ENCODE results near the gene NSMCE4A.
"Not testable (repeated sequence)": the region's sequence is repeated elsewhere in the genome, so short reads cannot be mapped to it uniquely, and the experiment has no call there.

Gene NSMCE4A

DNA sequence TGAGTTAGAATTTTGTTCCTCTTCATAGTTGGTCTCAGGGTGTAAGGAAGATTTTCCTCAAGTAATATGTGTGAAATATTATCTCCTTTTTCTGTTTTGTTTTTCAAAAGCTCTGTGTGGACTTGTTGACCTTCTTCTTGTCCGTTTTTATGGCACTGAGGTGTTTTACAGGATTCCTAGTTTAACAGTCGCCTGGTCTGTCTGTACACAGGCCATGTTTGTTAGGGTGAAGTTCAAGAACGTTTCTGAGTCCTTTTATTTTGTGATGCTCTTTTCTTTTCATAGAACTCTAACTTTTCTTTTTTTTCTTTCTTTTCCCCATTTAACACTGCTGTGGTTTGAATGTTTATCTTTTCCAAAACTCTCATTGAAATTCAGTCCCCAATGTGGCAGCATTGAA lies 32.4 kb upstream of the NSMCE4A start:
- DNase-seq (ENCODE audit: low read depth), result no peak
- H3K4me3 ChIP-seq (ENCODE audit: low read length), result no peak overlapping the region
- TF ChIP-seq, protein P1, sequence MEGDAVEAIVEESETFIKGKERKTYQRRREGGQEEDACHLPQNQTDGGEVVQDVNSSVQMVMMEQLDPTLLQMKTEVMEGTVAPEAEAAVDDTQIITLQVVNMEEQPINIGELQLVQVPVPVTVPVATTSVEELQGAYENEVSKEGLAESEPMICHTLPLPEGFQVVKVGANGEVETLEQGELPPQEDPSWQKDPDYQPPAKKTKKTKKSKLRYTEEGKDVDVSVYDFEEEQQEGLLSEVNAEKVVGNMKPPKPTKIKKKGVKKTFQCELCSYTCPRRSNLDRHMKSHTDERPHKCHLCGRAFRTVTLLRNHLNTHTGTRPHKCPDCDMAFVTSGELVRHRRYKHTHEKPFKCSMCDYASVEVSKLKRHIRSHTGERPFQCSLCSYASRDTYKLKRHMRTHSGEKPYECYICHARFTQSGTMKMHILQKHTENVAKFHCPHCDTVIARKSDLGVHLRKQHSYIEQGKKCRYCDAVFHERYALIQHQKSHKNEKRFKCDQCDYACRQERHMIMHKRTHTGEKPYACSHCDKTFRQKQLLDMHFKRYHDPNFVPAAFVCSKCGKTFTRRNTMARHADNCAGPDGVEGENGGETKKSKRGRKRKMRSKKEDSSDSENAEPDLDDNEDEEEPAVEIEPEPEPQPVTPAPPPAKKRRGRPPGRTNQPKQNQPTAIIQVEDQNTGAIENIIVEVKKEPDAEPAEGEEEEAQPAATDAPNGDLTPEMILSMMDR (conservative IDR thresholded peaks at IDR 0.05; ENCODE audit: low read depth, low read length), result no peak

DNA sequence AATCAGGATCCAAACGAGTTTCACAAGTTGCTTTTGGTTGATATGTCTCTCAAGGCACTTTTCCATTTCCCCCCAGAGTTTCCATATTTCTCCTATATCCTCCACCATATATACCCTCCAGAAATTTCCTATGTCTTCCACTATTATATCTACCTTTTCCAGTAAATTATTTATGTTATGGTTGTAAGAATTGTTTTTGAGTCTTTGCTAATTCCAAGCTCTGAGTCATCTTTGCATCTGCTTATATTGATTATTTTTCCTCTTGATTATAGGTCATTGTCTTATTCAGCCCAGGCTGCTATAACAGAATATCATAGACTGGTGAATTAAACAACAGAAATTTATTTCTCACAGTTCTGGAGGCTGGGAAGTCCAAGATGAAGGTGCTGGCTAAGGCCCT lies 26.7 kb upstream of the NSMCE4A start:
- TF ChIP-seq, protein P1 (conservative IDR thresholded peaks at IDR 0.05; ENCODE audit: low read depth, low read length), result no peak
- no peak overlapping the region for H3K4me3 ChIP-seq (ENCODE audit: low read length)
- DNase-seq (ENCODE audit: low read depth), result no peak

DNA sequence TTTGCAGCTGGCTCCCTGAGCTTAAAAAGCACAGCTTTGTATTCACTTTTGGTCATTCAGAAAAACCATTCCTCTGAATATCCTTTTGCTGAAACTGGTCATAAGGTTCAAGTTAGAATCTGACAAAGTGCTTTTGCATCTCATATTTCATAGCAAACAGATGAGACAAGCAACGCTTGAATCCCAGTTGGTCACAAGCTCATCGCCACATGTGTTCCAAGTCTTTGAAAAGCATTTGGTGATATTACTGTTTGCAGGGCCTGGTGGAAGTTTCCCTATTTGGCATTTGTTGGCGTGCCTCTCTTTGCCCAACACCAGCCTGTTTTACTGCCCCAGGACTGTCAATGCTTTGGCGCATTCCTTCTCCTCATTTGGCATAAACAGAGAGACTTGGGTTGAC lies 24.3 kb upstream of the NSMCE4A start:
- TF ChIP-seq, protein P1 (conservative IDR thresholded peaks at IDR 0.05; ENCODE audit: low read depth, low read length), result no peak
- H3K4me3 ChIP-seq (ENCODE audit: low read length), result no peak overlapping the region
- no peak for DNase-seq (ENCODE audit: low read depth)

DNA sequence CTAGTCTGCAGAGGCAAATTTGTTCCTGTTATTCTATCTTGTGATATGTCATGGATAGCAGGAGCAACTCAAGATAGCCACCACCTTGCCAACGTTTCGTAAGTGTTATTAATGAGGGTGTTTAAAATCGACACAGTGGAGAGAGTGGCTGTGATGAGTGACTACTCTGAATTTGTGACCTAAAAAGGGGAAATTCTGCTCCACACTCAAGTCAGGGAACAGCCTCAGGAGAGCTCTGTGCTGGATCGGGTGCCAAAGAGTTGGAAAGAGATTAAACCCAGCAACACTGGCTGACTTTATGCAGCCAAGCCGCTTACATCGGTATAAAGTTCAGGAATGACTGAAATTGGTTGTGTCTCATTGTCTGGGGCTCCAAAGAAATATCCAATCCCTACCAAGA lies 23.4 kb upstream of the NSMCE4A start:
- DNase-seq (ENCODE audit: low read depth), result no peak
- TF ChIP-seq, protein P1 (conservative IDR thresholded peaks at IDR 0.05; ENCODE audit: low read depth, low read length), result no peak
- no peak overlapping the region for H3K4me3 ChIP-seq (ENCODE audit: low read length)

DNA sequence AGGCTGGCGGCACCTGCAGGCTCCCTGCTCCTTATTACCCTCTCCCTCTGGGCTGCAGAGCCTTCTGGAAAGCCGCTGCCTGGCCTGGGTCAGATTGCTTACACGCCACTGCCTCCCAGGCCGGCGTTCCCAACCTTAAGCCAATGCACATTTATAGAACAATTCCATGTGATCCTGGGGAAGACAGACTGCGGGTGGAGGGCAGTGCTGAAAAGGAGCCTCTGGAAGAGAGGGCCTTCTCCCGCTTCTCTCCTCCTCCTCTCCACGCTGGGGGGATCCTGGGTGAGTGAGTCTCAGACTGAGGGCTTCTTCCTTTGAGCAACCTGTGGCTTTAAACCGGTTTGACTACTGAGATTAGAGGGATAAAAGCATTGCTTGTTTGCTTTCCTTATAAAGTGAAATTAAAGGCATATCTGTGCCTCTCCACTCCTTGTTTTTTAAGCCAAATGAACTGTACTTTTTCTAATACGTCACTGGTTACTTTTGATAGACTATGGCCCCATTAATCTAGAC lies 19.5 kb upstream of the NSMCE4A start:
- no peak for DNase-seq (ENCODE audit: low read depth)
- TF ChIP-seq, protein P1 (conservative IDR thresholded peaks at IDR 0.05; ENCODE audit: low read depth, low read length), result no peak
- no peak overlapping the region for H3K4me3 ChIP-seq (ENCODE audit: low read length)

DNA sequence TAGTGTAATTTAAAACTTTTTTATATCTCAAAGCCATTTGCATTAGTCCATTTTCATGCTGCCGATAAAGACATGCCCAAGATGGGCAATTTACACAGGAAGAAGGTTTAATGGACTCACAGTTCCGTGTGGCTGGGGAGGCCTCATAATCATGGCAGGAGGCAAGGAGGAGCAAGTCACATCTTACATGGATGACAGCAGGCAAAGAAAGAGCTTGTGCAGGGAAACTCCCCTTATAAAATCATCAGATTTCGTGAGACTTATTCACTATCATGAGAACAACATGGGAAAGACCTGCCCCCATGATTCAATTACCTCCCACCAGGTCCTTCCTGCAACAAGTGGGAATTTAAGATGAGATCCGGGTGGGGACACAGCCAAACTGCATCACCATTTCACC lies 16.7 kb upstream of the NSMCE4A start:
- not testable (repeated sequence) for DNase-seq (ENCODE audit: low read depth); H3K4me3 ChIP-seq (ENCODE audit: low read length)

DNA sequence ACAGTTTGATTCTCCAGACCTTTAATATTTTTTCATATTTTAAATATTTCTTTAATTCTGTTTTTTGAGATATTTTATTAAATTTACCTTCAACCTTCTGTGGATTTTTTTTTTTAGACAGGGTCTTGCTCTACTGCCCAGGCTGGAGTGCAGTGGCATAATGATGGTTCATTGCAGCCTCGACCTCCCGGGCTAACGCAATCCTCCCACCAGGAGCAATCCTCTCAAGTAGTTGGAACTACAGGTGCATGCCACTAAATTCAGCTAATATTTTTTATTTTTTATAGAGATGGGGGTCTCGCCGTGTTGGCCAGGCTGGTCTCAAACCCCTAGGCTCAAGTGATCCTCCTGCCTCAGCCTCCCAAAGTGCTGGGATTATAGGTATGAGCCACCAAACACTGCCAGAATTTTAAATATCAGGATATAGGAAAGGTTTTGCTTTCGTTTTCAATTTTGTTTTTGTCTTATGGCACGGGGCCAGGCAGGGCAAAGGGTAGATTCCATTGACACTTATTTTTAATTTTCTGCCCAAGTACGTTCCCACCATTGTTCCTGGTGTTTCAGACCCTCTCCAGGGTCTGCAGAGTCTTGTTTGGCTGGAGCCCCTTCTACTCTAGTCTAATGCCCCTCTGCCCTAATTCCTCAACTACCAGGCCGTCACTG lies 15.1 kb upstream of the NSMCE4A start:
- TF ChIP-seq, protein P1 (conservative IDR thresholded peaks at IDR 0.05; ENCODE audit: low read depth, low read length), result no peak
- no peak overlapping the region for H3K4me3 ChIP-seq (ENCODE audit: low read length)
- no peak for DNase-seq (ENCODE audit: low read depth)

Data from retinal pigment epithelial cell (primary cell).